Kasumi-1 (cell line): ENCODE measurements around the gene RAP1GAP2.

Source experiments
- DNase-seq, 2 experiments: peaks; one replicate each; lab custom pipeline; 2025; lab: John Stamatoyannopoulos, UW

The RAP1GAP2 gene

GRCh38 chr17:2853283-2854142 is 57.3 kb downstream of the RAP1GAP2 start:
- no peak for DNase-seq

GRCh38 chr17:2854143-2855055 is 58.2 kb downstream of the RAP1GAP2 start:
- DNase-seq, result no peak

- DNase-seq, result no peak
Observed at GRCh38 chr17:2855063-2855600, 58.9 kb downstream of the RAP1GAP2 start.

DNA sequence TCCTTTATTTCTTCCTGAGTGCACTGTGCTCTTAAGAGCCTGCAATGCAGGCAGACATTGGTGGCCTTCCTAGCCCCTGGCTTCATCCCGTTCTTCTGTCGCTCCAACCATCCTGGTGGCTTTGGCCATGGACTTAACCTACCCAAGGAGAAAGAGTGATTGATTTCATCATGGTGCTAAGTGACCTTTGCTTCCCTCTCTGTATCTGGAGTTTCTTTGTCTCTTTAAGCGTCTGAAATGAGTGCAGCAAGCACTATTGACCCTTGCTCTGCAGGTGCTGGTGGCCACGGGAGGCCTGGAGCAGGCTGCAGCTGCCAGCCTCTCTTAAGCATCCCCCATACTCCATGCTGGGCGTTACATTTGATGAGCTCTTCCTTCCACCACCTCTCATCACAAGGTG is 60.5 kb downstream of the RAP1GAP2 start:
- DNase-seq, result no peak

DNA sequence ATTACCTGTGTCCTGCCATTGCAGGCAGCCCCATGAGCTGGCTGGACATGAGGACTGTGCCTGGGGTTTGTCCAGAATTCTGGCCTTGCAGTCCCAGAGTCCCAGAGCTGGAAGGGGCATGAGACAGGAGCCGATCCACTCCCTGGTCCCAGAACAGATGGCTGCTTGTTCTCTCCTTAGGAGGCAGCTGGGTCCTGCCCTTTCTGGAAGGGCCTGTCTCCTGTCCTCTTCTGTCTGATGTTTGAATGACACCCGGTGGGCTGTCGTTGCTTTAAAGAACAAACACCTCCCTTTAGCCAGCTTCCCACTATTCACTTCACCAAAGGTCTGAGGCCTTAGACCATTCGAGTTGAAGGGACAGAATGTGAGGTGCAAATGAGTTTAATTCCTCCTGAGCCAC is 63.8 kb downstream of the RAP1GAP2 start:
- no peak for DNase-seq

- no peak for DNase-seq
Observed at GRCh38 chr17:2860883-2861282, 64.6 kb downstream of the RAP1GAP2 start.

GRCh38 chr17:2862197-2862596 is 66.0 kb downstream of the RAP1GAP2 start:
- DNase-seq, result no peak

DNA sequence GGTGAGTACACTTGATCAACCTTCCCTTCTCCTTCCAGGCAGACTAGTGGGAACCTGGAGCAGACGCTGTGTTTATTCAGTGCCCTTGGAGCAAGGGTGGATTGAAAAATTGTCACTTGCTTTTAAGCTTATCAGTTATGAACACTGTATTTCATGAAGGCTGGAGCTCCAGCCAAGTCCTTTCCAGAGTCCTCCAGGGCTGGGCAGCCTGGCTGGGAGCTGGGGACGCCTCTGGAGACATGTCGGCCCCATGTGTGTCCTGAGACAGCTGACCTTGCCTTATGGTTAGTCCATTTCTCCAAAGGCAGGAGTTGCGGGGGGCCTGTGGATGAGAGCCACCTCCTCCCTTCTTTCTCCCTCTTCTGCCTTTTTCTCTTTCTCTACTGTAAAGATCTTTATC is 67.0 kb downstream of the RAP1GAP2 start:
- DNase-seq, result no peak

- no peak for DNase-seq
Observed at GRCh38 chr17:2865228-2865627, 69.0 kb downstream of the RAP1GAP2 start.

DNA sequence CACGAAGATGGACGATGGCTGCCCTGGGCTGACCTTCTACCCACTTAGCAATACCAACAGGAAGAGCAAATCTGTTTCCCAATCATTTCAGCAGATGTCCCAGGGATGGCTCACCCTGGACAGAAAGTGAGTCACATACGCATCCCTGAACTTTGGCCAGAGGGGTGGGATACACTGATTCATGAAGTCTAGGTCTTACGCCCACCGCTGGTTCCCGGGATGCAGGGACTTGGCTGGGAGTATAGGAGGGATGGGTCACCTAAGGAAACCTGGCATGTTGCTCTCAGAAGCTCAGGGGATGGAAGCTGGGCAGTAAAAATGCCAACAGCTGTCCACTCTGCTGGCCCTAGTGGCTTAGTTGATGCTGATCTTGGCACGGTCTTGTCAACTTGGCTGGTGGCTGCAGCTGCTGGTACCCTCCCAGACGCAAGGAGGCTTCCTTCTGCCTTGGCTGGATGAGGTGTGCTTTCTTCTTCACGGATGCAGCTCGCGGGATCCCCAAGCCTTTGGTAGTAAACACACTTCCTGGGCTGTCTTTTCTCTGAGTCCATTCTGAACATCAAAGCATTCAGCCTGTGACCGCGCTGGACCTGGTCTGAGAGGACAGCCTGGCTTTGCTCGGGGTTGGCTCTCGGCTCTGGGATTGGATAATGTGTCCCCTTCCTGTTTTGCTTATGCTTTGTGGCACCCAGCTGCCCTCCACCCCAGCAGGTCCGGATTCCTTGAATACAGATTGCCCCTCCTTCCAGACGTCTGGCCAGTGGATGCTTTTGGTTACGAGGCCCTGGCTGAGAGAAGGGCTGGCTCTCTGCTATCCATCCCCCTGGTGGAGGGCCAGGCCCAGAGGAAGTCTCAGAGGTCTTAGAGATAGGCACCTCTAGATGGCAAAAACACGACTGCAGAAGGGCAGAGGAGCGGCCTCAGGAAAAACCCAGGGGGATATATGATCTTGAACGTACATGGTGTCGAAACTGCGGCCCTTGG is 71.5 kb downstream of the RAP1GAP2 start:
- DNase-seq, result no peak

GRCh38 chr17:2869604-2870003 is 73.4 kb downstream of the RAP1GAP2 start:
- no peak for DNase-seq

DNA sequence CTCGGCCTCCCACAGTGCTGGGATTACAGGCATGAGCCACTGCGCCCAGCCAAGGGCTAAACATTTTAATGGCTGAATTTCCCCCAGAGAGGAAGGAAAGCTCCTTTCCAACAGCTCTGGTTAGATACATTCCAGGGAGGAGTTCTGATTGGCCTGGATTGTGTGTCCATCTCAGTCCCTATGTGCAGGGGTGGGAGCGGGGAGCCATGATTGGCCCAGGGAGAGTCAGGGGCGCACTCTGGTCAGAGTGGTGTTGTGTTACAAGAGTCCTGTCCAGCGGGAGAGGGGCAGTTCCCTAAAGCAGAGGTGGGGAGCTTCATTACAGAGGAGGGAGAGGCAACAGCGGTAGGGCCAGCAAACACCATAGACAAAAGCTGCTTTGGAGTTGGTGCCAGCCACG is 75.0 kb downstream of the RAP1GAP2 start:
- DNase-seq, result no peak

DNA sequence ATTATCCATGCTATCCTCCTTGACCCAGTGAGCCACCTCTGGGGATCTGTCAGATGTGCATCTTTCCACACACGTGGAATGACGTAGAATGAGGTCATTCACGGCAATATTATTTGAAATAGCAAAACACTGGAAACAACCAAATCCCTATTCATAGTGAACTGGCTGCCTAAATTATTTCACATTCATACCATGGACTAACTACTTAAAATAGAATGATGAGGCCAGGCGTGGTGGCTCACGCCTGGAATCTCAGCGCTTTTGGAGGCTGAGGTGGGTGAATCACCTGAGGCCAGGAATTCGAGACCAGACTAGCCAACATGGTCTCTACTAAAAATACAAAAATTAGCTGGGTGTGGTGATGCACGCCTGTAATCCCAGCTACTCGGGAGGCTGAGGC is 75.5 kb downstream of the RAP1GAP2 start:
- no peak for DNase-seq

GRCh38 chr17:2872282-2872681 is 76.0 kb downstream of the RAP1GAP2 start:
- DNase-seq, result no peak

GRCh38 chr17:2874189-2874686 is 78.0 kb downstream of the RAP1GAP2 start:
- DNase-seq, result no peak

DNA sequence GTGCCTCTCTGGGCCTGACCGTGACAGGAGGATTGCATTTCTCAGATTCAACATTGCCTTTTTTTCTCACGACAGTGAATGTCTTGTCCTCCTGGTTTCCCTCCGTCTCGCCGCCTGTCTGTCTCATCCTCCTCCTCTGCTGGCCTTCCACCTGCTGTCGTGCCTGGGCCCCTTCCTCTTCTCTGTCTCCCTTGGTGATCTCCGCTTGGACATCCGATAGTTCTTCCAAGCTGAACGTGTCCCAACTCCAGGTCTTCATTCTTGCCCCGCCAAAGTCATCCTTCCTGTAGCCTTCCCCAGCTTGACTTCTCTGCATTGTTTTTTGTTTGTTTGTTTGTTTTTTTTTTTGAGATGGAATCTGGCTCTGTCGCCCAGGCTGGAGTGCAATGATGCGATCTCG is 79.4 kb downstream of the RAP1GAP2 start:
- DNase-seq, result no peak

DNA sequence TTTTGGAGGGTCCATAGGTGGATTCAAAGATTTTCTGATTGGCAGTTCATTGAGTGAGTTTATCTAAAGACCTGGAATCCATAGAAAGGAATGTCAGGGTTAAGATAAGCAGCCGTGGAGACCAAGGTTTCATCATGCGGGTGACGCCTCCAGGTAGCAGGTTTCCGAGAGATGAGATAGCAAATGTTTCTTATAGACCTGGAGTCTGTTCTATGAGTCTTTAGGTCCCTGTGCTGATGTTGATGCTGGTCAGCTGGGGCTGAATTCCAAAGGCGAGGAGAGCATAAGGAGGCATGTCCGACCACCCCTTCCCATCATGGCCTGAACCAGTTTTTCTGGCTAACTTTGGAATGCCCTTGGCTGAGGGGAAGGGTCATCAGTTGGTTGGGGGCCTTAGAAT is 80.2 kb downstream of the RAP1GAP2 start:
- no peak for DNase-seq

GRCh38 chr17:2878751-2879254 is 82.6 kb downstream of the RAP1GAP2 start:
- no peak for DNase-seq

DNA sequence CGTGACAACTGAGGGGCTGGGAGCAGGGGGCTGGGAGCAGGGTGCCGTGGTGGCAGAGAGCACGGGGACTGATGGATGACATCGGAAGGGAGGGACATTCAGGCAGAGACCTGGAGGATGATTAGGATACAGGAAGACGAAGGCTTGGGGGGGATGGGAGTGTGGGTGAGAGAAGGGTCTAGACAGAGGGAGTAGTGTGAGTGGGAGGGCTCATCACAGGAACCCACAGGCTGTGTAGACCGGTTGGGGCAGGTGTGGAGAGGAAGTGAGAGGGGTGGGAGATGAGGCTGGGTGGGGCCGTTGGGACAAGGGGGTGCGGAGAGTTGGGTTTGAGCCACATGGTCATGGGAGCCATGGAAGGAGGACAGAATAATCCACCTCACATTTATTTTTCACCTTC is 83.8 kb downstream of the RAP1GAP2 start:
- DNase-seq, result no peak

DNA sequence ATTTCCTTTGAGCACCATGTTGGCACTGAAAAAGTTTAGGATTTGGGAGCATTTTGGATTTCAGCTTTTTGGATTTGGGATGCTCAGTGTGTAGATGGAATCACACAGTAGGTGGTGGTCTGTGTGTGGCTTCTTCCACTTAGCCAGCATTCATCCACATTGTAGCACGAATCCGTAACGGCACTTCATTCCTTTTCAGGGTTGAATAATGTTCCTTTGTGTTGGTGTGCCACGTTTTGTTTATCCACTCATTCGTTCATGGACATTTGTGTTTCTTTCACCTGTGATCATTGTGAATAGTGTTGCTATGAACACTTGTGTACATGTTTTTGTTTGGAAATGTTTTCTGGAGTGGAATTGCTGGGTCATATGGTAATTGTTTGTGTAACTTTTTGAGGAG is 85.1 kb downstream of the RAP1GAP2 start:
- DNase-seq, result no peak

GRCh38 chr17:2883544-2884213 is 87.4 kb downstream of the RAP1GAP2 start:
- no peak for DNase-seq
